ENCODE data around the gene AKAP13. TPM values are rescaled to one million over a fixed set of nuclear protein-coding genes. Genes with fewer than 3 reads are reported as not detected.

The AKAP13 gene
- polyA plus RNA-seq, 2 of the 4 experiments (the other 2 are of a cell fraction): 20.4 to 28.8 TPM

GRCh38 chr15:85716261-85716660 lies 335.9 kb downstream of the AKAP13 start:
- Histone ChIP-seq H3K4me1 (no peaks in the 10 kb centered on the region), H3K27ac (no peak overlapping the region), H3K9me3 (no peaks in the 10 kb centered on the region), H3K4me3 (no peak overlapping the region), H3K4me2 (no peak overlapping the region)
- POLR2A ChIA-PET: no interaction called here
- no peak for FAIRE-seq
- ATAC-seq: no peak
- CTCF ChIA-PET: interaction anchor here (0.6 to 1.0 kb wide), 2 partner anchors 138 to 229 kb away, joined by 3 read pairs; no protein-coding TSS in a partner anchor
- DNase-seq (ENCODE audit: low read depth in 1 of 2, low spot score in 1 of 2): no peak
- TF ChIP-seq GATA3 (IDR thresholded peaks at IDR 0.05; ENCODE audit: borderline replicate concordance): no peak
- TF ChIP-seq CTCF (IDR thresholded peaks at IDR 0.05): no peak
- no peak for TF ChIP-seq MAFK (IDR thresholded peaks at IDR 0.05; ENCODE audit: partially characterized antibody)
- TF ChIP-seq FOXS1 (CRISPR knock-in tag; IDR thresholded peaks at IDR 0.05): no peak
- no peak for TF ChIP-seq MYC (IDR thresholded peaks at IDR 0.05; ENCODE audit: borderline replicate concordance, low read length)
- TF ChIP-seq TFCP2L1 (CRISPR knock-in tag; IDR thresholded peaks at IDR 0.05): no peak
- TF ChIP-seq EP300 (IDR thresholded peaks at IDR 0.05): no peak
- no peak for TF ChIP-seq HEYL (CRISPR knock-in tag; IDR thresholded peaks at IDR 0.05)
- TF ChIP-seq, protein P1, sequence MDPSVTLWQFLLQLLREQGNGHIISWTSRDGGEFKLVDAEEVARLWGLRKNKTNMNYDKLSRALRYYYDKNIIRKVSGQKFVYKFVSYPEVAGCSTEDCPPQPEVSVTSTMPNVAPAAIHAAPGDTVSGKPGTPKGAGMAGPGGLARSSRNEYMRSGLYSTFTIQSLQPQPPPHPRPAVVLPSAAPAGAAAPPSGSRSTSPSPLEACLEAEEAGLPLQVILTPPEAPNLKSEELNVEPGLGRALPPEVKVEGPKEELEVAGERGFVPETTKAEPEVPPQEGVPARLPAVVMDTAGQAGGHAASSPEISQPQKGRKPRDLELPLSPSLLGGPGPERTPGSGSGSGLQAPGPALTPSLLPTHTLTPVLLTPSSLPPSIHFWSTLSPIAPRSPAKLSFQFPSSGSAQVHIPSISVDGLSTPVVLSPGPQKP (IDR thresholded peaks at IDR 0.05; ENCODE audit: low read depth, low read length): no peak
- TF ChIP-seq EHMT2 (IDR thresholded peaks at IDR 0.05; ENCODE audit: low read depth): no peak
- TF ChIP-seq PHF8 (IDR thresholded peaks at IDR 0.05; ENCODE audit: borderline replicate concordance, low read depth): no peak
- TF ChIP-seq NPAS2 (CRISPR knock-in tag; IDR thresholded peaks at IDR 0.05; ENCODE audit: borderline replicate concordance): no peak
- TF ChIP-seq CBX8 (IDR thresholded peaks at IDR 0.05): no peak
- TF ChIP-seq BHLHE40 (IDR thresholded peaks at IDR 0.05; ENCODE audit: low read depth, low read length): no peak
- no peak for TF ChIP-seq JUNB (IDR thresholded peaks at IDR 0.05)
- TF ChIP-seq, protein P2, sequence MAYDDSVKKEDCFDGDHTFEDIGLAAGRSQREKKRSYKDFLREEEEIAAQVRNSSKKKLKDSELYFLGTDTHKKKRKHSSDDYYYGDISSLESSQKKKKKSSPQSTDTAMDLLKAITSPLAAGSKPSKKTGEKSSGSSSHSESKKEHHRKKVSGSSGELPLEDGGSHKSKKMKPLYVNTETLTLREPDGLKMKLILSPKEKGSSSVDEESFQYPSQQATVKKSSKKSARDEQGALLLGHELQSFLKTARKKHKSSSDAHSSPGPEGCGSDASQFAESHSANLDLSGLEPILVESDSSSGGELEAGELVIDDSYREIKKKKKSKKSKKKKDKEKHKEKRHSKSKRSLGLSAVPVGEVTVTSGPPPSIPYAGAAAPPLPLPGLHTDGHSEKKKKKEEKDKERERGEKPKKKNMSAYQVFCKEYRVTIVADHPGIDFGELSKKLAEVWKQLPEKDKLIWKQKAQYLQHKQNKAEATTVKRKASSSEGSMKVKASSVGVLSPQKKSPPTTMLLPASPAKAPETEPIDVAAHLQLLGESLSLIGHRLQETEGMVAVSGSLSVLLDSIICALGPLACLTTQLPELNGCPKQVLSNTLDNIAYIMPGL (CRISPR knock-in tag; IDR thresholded peaks at IDR 0.05; ENCODE audit: borderline replicate concordance): no peak
- TF ChIP-seq CHD2 (IDR thresholded peaks at IDR 0.05; ENCODE audit: low read length, partially characterized antibody): no peak
- TF ChIP-seq, protein P3, sequence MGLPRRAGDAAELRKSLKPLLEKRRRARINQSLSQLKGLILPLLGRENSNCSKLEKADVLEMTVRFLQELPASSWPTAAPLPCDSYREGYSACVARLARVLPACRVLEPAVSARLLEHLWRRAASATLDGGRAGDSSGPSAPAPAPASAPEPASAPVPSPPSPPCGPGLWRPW (IDR thresholded peaks at IDR 0.05): no peak
- 84% methylated on average over 3 of the region's 3 CpGs for WGBS (ENCODE audit: missing lambda C conversion rate)

DNA sequence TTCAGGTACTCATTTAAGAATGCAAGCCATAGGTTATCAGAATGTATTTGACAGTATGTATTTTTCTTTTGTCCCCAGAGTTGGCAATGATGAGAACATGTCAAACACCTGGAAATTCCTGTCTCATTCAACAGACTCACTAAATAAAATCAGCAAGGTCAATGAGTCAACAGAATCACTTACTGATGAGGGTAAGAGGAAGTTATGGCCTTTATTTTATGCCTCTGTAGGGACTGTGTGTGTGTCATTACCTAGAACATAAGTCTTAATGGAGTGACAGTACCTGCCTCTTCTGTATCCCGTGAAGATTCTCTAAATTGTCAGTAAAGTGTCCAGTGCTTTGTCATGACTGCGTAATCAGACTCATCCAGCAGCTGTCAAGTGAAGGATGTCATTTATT lies 336.8 kb downstream of the AKAP13 start:
- Histone ChIP-seq H3K4me1 (no peaks in the 10 kb centered on the region), H3K4me3 (no peak overlapping the region), H3K27ac (no peak overlapping the region), H3K9me3 (no peaks in the 10 kb centered on the region), H3K4me2 (no peak overlapping the region)
- ChIA-PET CTCF (no interaction called here), POLR2A (no interaction called here)
- FAIRE-seq: no peak
- TF ChIP-seq TFCP2L1 (CRISPR knock-in tag; IDR thresholded peaks at IDR 0.05) (no peak), RCOR1 (IDR thresholded peaks at IDR 0.05; ENCODE audit: low read depth, low read length) (no peak), ZSCAN20 (CRISPR knock-in tag; IDR thresholded peaks at IDR 0.05) (no peak)
- no peak for DNase-seq (ENCODE audit: low read depth in 1 of 2, low spot score in 1 of 2)
- ATAC-seq: no peak
- WGBS (ENCODE audit: missing lambda C conversion rate): 89% methylated on average over 2 of the region's 2 CpGs
